Panc1 (cell line): ENCODE results near the gene TMEM43.

Experiments used
- CTCF ChIP-seq: fragments of 450-650 bp; IDR thresholded peaks from 2 replicates; pipeline ENCODE4 v1.5.1; 2017; ENCODE audit warnings: mild to moderate bottlenecking
- POLR2AphosphoS5 ChIP-seq: IDR thresholded peaks from 2 replicates; pipeline ENCODE4 v1.6.1; 2012; ENCODE audit warnings: mild to moderate bottlenecking, low read depth, low read length, moderate library complexity
- TCF7L2 ChIP-seq: IDR thresholded peaks from 2 replicates; pipeline ENCODE4 v1.6.1; 2011; ENCODE audit warnings: mild to moderate bottlenecking, low read depth, low read length, inconsistent platforms

GRCh38 chr3:14151471-14152083 lies 26.7 kb downstream of the TMEM43 start:
- no peak for TF ChIP-seq CTCF
- TF ChIP-seq POLR2AphosphoS5, result no peak
- TF ChIP-seq TCF7L2, result no peak
